H1 (cell line): ENCODE measurements around the gene ITGAE. TPM values are rescaled to one million over a fixed set of nuclear protein-coding genes. Genes with fewer than 3 reads are reported as not detected.

ENCODE experiments used
- CTCF ChIA-PET: fragments of 300-600 bp; sonication (Branson Sonifier 250); formaldehyde crosslinking; loops from one replicate; lab custom pipeline; 2021; ENCODE audit not compliant: partially characterized antibody; lab: Charles Lee
- POLR2A ChIA-PET: fragments of 300-600 bp; sonication (Branson Sonifier 250); formaldehyde crosslinking; loops from one replicate; lab custom pipeline; 2021; ENCODE audit warnings: inconsistent platforms; ENCODE audit not compliant: partially characterized antibody; lab: Charles Lee
- DNase-seq, 2 experiments: peaks; one replicate each; pipeline versions ENCODE4 v3.0.0 to v3.0.0-alpha.2; 2010 to 2022; ENCODE audit warnings: low spot score in 2 of 2, low read depth in 1 of 2, mixed read lengths in 1 of 2
- FAIRE-seq: peaks from 2 replicates; lab custom pipeline; 2011; peaks lifted over from hg19 to GRCh38; lab: Jason Lieb, UNC
- H2AFZ ChIP-seq: 2 replicates; pipeline ENCODE4 v1.8.1; 2012; ENCODE audit warnings: low read length, inconsistent platforms
- H2AK5ac ChIP-seq: 2 replicates; pipeline ENCODE4 v1.6.1; 2013; ENCODE audit warnings: low read depth, low read length
- H2BK120ac ChIP-seq: replicated peaks from 2 replicates; pipeline ENCODE3; 2013; ENCODE audit warnings: low read depth, low read length, inconsistent platforms
- H2BK12ac ChIP-seq: 2 replicates; pipeline ENCODE4 v1.6.1; 2013; ENCODE audit warnings: low read depth, low read length
- H2BK15ac ChIP-seq: 2 replicates; pipeline ENCODE4 v1.6.1; 2013; ENCODE audit warnings: low read length
- H2BK20ac ChIP-seq: 2 replicates; pipeline ENCODE4 v1.6.1; 2013; ENCODE audit warnings: low read length
- H2BK5ac ChIP-seq: 2 replicates; pipeline ENCODE4 v1.6.1; 2013; ENCODE audit warnings: low read depth, low read length
- H3K14ac ChIP-seq: 2 replicates; pipeline ENCODE4 v1.6.1; 2013; ENCODE audit warnings: inconsistent platforms; ENCODE audit not compliant: insufficient read length
- H3K18ac ChIP-seq: 2 replicates; pipeline ENCODE4 v1.6.1; 2013; ENCODE audit warnings: low read length; ENCODE audit errors: extremely low read depth
- H3K23ac ChIP-seq: 2 replicates; pipeline ENCODE4 v1.6.1; 2013; ENCODE audit warnings: inconsistent platforms; ENCODE audit not compliant: insufficient read length
- H3K23me2 ChIP-seq: 2 replicates; pipeline ENCODE4 v1.6.1; 2013; ENCODE audit warnings: low read depth, low read length
- H3K27ac ChIP-seq: 2 replicates; pipeline ENCODE4 v1.6.1; 2011; ENCODE audit warnings: low read depth, low read length, inconsistent platforms
- H3K27me3 ChIP-seq, 4 experiments: replicated peaks in 1 of 4; 1 replicate in 1 of 4; 2 replicates in 3 of 4; pipeline versions ENCODE4 v1.6.1 to v1.8.1; 2011 to 2013; ENCODE audit warnings: low read length in 3 of 4, mild to moderate bottlenecking in 3 of 4, inconsistent platforms in 2 of 4, mixed read lengths in 2 of 4, moderate library complexity in 1 of 4; ENCODE audit not compliant: control insufficient read depth in 3 of 4, insufficient read depth in 3 of 4; ENCODE audit errors: extremely low read depth in 1 of 4
- H3K36me3 ChIP-seq, 4 experiments: 2 replicates each; pipeline versions ENCODE4 v1.6.1 to v1.8.1; 2011 to 2013; ENCODE audit warnings: mild to moderate bottlenecking in 4 of 4, low read length in 3 of 4, moderate library complexity in 2 of 4, control low read depth in 1 of 4, inconsistent platforms in 1 of 4; ENCODE audit not compliant: insufficient read depth in 4 of 4, control insufficient read depth in 2 of 4
- H3K4ac ChIP-seq: replicated peaks from 2 replicates; pipeline ENCODE3; 2013; ENCODE audit warnings: low read length, low read depth, mixed read lengths, inconsistent platforms; ENCODE audit not compliant: insufficient read length
- H3K4me1 ChIP-seq, 4 experiments: replicated peaks in 1 of 4; 1 replicate in 1 of 4; 2 replicates in 3 of 4; pipeline versions ENCODE4 v1.6.1 to v1.8.1; 2011 to 2013; ENCODE audit warnings: low read length in 3 of 4, inconsistent platforms in 2 of 4, mixed read lengths in 1 of 4; ENCODE audit not compliant: insufficient read depth in 4 of 4, control insufficient read depth in 3 of 4
- H3K4me2 ChIP-seq, 2 experiments: 2 replicates each; pipeline versions ENCODE4 v1.6.1 to v1.8.1; 2011 to 2013; ENCODE audit warnings: low read depth in 2 of 2, low read length in 2 of 2, control low read depth in 1 of 2, inconsistent platforms in 1 of 2, mild to moderate bottlenecking in 1 of 2; ENCODE audit not compliant: insufficient read depth in 1 of 2
- H3K4me3 ChIP-seq, 4 experiments: fragments of 200-600, 300-600 bp in 1 of 4; sonication (generic), shearing (Covaris generic), sonication (Bioruptor Twin) in 1 of 4; 2 replicates each; pipeline versions ENCODE4 v1.5.1 to v1.8.1; 2011 to 2016; ENCODE audit warnings: low read length in 4 of 4, low read depth in 3 of 4, control low read depth in 2 of 4, inconsistent platforms in 2 of 4, mild to moderate bottlenecking in 2 of 4, mixed read lengths in 1 of 4, moderate library complexity in 1 of 4; ENCODE audit not compliant: insufficient read depth in 2 of 4; ENCODE audit errors: extremely low read depth in 1 of 4
- H3K56ac ChIP-seq: replicated peaks from 2 replicates; pipeline ENCODE3; 2013; ENCODE audit warnings: low read depth, mild to moderate bottlenecking, mixed read lengths, low read length, inconsistent platforms; ENCODE audit not compliant: insufficient read length
- H3K79me1 ChIP-seq: 2 replicates; pipeline ENCODE4 v1.6.1; 2013; ENCODE audit warnings: low read depth, low read length, control low read depth
- H3K79me2 ChIP-seq, 2 experiments: 2 replicates each; pipeline versions ENCODE4 v1.6.1 to v1.8.1; 2012 to 2013; ENCODE audit warnings: low read length in 2 of 2, mild to moderate bottlenecking in 2 of 2, inconsistent platforms in 1 of 2; ENCODE audit not compliant: insufficient read depth in 2 of 2, control insufficient read depth in 1 of 2
- H3K9ac ChIP-seq, 4 experiments: replicated peaks in 1 of 4; 1 replicate in 1 of 4; 2 replicates in 3 of 4; pipeline versions ENCODE4 v1.6.1 to v1.8.1; 2011 to 2013; ENCODE audit warnings: low read depth in 3 of 4, low read length in 3 of 4, control low read depth in 2 of 4, mild to moderate bottlenecking in 2 of 4, moderate library complexity in 2 of 4, inconsistent platforms in 1 of 4; ENCODE audit errors: extremely low read depth in 1 of 4
- H3K9me3 ChIP-seq, 2 experiments: 2 replicates each; pipeline versions ENCODE4 v1.6.1 to v1.8.1; 2012 to 2013; ENCODE audit warnings: mild to moderate bottlenecking in 2 of 2, moderate library complexity in 2 of 2, control low read depth in 1 of 2, inconsistent platforms in 1 of 2, low read depth in 1 of 2, low read length in 1 of 2, mixed read lengths in 1 of 2; ENCODE audit not compliant: insufficient read depth in 2 of 2
- H4K20me1 ChIP-seq, 2 experiments: replicated peaks in 1 of 2; 2 replicates each; pipeline versions ENCODE3 to v1.8.1; 2011 to 2013; ENCODE audit warnings: inconsistent platforms in 2 of 2, low read length in 2 of 2, mild to moderate bottlenecking in 1 of 2; ENCODE audit not compliant: insufficient read depth in 2 of 2, control insufficient read depth in 1 of 2
- H4K5ac ChIP-seq: 2 replicates; pipeline ENCODE4 v1.6.1; 2013; ENCODE audit warnings: low read length, low read depth, mixed read lengths, inconsistent platforms; ENCODE audit not compliant: insufficient read length
- H4K8ac ChIP-seq: 2 replicates; pipeline ENCODE4 v1.8.0; 2013; ENCODE audit warnings: mild to moderate bottlenecking, moderate library complexity, low read length, inconsistent platforms; ENCODE audit not compliant: insufficient read depth; ENCODE audit errors: extremely low read depth
- H4K91ac ChIP-seq: replicated peaks from 2 replicates; pipeline ENCODE3; 2013; ENCODE audit warnings: low read length, mixed read lengths, inconsistent platforms; ENCODE audit not compliant: insufficient read length
- CHD2 ChIP-seq: IDR thresholded peaks from 2 replicates; pipeline ENCODE4 v1.6.1; 2012; ENCODE audit warnings: low read length, improper control_type of control experiment
- MAX ChIP-seq: IDR thresholded peaks from 2 replicates; pipeline ENCODE4 v1.6.1; 2012; ENCODE audit warnings: inconsistent platforms
- PHF8 ChIP-seq: fragments of 200-600 bp; sonication (generic); conservative IDR thresholded peaks from 2 replicates; pipeline ENCODE4 v1.7.1; 2012; ENCODE audit warnings: low read depth, mild to moderate bottlenecking, inconsistent platforms, low read length, moderate library complexity
- RXRA ChIP-seq: IDR thresholded peaks from 2 replicates; pipeline ENCODE4 v1.6.1; 2011; ENCODE audit warnings: low read depth, mild to moderate bottlenecking, low read length, moderate library complexity; ENCODE audit not compliant: insufficient read depth
- SIX5 ChIP-seq: IDR thresholded peaks from 2 replicates; pipeline ENCODE4 v1.6.1; 2011; ENCODE audit warnings: mild to moderate bottlenecking, low read depth, low read length
- SP1 ChIP-seq: IDR thresholded peaks from 2 replicates; pipeline ENCODE4 v1.6.1; 2011; ENCODE audit warnings: low read depth, low read length
- SP2 ChIP-seq: IDR thresholded peaks from 2 replicates; pipeline ENCODE4 v1.6.1; 2012; ENCODE audit warnings: mild to moderate bottlenecking, low read length, inconsistent platforms
- TAF1 ChIP-seq: IDR thresholded peaks from 2 replicates; pipeline ENCODE4 v1.6.1; 2011; ENCODE audit warnings: mild to moderate bottlenecking, low read depth, low read length
- TAF7 ChIP-seq: optimal IDR thresholded peaks from 2 replicates; pipeline ENCODE3; 2011; ENCODE audit warnings: low read depth, mild to moderate bottlenecking, inconsistent platforms, low read length, moderate library complexity, borderline replicate concordance
- YY1 ChIP-seq: IDR thresholded peaks from 2 replicates; pipeline ENCODE4 v1.6.1; 2011; ENCODE audit warnings: low read depth, mild to moderate bottlenecking, low read length
- WGBS, 2 experiments: shearing (Covaris generic) in 1 of 2; methylation state at CpG; one replicate each; pipeline versions ENCODE4 v1.1.6 to v1.1.7; 2013 to 2015; ENCODE audit warnings: low lambda C conversion rate in 2 of 2, mixed read lengths in 2 of 2, inconsistent platforms in 1 of 2, low coverage in 1 of 2, missing lambda C conversion rate in 1 of 2; ENCODE audit not compliant: insufficient replicate concordance in 2 of 2, insufficient coverage in 1 of 2, insufficient read length in 1 of 2; ENCODE audit errors: extremely low coverage in 1 of 2, missing lambda C conversion rate in 1 of 2; 5-methylcytosine and 5-hydroxymethylcytosine counted together
- polyA plus RNA-seq, 7 experiments: library from polyadenylated mRNA; depleted of rRNA in 3 of 7; stranded (reverse) in 5 of 7; unstranded in 2 of 7; fragments of >200 nt in 5 of 7; fragments of 200-250 nt in 2 of 7; gene quantifications; 1 replicate in 5 of 7; 2 replicates in 1 of 7; 4 replicates in 1 of 7; pipeline versions ENCODE4 v1.2.1 to v1.2.3, GENCODE V29; 2011 to 2013; ENCODE audit warnings: missing spikeins in 2 of 7, mixed read lengths in 2 of 7
- total RNA-seq: library from RNA; stranded (reverse); fragmentation: NEBNext Ultra II Directional; extraction: Animal tissue kit (Norgen Biotek cat#: 25700); gene quantifications from 2 replicates; pipeline ENCODE4 v1.2.1, GENCODE V29; 2021

ITGAE gene
- total and polyA plus RNA-seq, 2 of the 8 experiments (the other 6 are each of a cell fraction or from before 2014, with no cell fraction given), result 23.2 to 43.1 TPM

- TF ChIP-seq TAF1 (no peak), PHF8 (no peak), SP1 (no peak), CHD2 (no peak), SP2 (no peak), MAX (no peak), RXRA (no peak), YY1 (no peak), SIX5 (no peak), TAF7 (no peak)
- TF ChIP-seq, all 59 proteins: peak for 0
- H3K27me3 ChIP-seq, result peaks cover 0 to 22% (median 13%) of the 10 kb centered on the region in 4 experiments; a peak in 6 of 7 replicates
- no peak for DNase-seq
- no peak overlapping the region for H4K91ac ChIP-seq
- H3K23me2 ChIP-seq, result peaks cover 9% of the 10 kb centered on the region; the same call in 1 of the 2 replicates
- H3K79me1 ChIP-seq, result no peaks in the 10 kb centered on the region
- no peak overlapping the region for H3K4me3 ChIP-seq
- POLR2A ChIA-PET, result interaction anchor here (0.8 to 2.6 kb wide), 7 partner anchors 10 to 1011 kb away, joined by 3 to 7 read pairs (median 3); partner anchors contain the start of genes CTNS, EMC6, SHPK and TAX1BP3
- no peak overlapping the region for H2BK12ac ChIP-seq
- H2BK5ac ChIP-seq, result no peak overlapping the region
- H3K23ac ChIP-seq, result no peak overlapping the region
- H2AK5ac ChIP-seq, result peak overlapping the region; percentile 24; the same call in 1 of the 2 replicates
- no peak overlapping the region for H2AFZ ChIP-seq
- H2BK15ac ChIP-seq, result no peak overlapping the region
- H3K9ac ChIP-seq, result no peak overlapping the region
- no peak overlapping the region for H3K4ac ChIP-seq
- no peak overlapping the region; the same call in 1 of the 2 replicates for H3K18ac ChIP-seq
- H3K27ac ChIP-seq, result no peak overlapping the region
- no peak overlapping the region for H3K14ac ChIP-seq
- peaks cover 0 to 14% (median 8%) of the 10 kb centered on the region in 4 experiments; a peak in 5 of 7 replicates for H3K4me1 ChIP-seq
- CTCF ChIA-PET, result interaction anchor here (1.7 to 3.0 kb wide), 2 partner anchors 14 to 26 kb away, joined by 4 to 14 read pairs; partner anchors contain the start of gene HASPIN
- H4K8ac ChIP-seq, result no peak overlapping the region
- H3K79me2 ChIP-seq, result no peaks in the 10 kb centered on the region
- WGBS, 2 experiments, result 92% methylated on average over 2 of the region's 12 CpGs; no CpG with 5 or more reads in 1 of the 2 experiments
- no peak for FAIRE-seq
- H3K56ac ChIP-seq, result no peak overlapping the region
- H4K5ac ChIP-seq, result no peak overlapping the region
- H2BK120ac ChIP-seq, result no peak overlapping the region
- H3K4me2 ChIP-seq, result peak overlapping the region in 1 of 2 experiments; percentile 86; a peak in 1 of 4 replicates
- peaks cover 0 to 5% of the 10 kb centered on the region in 2 experiments for H4K20me1 ChIP-seq
- H2BK20ac ChIP-seq, result no peak overlapping the region
- H3K9me3 ChIP-seq, result 0 out of 4 replicates have a peak, but pooled peaks cover 0 to 2% of the 10 kb centered on the region in 2 experiments
- H3K36me3 ChIP-seq, result no peaks in the 10 kb centered on the region
Measured at GRCh38 chr17:3697103-3697476, 103.9 kb downstream of the ITGAE start.
